ENCODE data around the gene BIRC2.

The BIRC2 gene

DNA sequence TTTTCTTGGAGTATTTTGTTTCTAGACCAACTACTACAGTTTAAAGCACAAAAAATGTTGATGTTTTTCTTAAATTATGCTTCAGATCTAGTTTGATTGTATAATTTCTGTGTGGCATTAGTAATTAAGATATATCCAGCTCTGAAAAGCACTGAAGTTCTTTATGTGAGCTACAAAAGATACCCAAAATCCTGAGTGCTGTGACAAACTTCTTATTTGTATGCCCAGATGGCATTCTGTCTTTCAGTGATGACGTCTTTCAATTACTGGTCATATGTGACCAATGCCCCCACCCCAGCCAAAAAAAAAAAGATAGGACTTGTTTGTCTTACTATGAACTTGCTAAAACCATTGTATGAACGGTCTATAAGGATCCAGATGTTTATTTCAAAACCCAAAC is 51.3 kb downstream of the BIRC2 start:
- peaks cover 73% of the 10 kb centered on the region for H3K4me1 Mint-ChIP-seq
- H3K4me3 Mint-ChIP-seq, result no peak overlapping the region
- H3K27me3 Mint-ChIP-seq, result no peaks in the 10 kb centered on the region
- DNase-seq (no peak), ATAC-seq (no peak)
- H3K9me3 Mint-ChIP-seq, result no peaks in the 10 kb centered on the region
- peak overlapping the region in 1 of 2 donors; percentile 62 for H3K27ac Mint-ChIP-seq

DNA sequence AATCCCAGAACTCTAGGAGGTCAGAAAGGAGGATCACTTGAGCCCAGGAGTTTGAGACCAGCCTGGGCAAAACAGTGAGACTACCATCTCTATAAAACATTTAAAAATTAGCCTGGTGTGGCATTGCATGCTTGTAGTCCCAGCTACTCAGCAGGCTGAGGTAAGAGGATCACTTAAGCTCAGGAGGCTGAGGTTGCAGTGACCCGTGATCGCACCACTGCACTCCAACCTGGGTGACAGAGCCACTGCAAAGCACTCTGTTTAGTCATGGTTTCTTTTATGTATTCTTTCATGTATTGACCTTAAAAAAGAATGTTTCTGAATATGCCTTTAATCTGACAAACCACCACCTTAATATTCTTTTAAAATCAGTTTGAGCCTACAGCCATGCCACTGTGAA is 52.2 kb downstream of the BIRC2 start:
- H3K4me1 Mint-ChIP-seq, result peaks cover 74% of the 10 kb centered on the region
- no peaks in the 10 kb centered on the region for H3K9me3 Mint-ChIP-seq
- ATAC-seq (peak; percentile 40), DNase-seq (no peak)
- no peak overlapping the region for H3K27ac Mint-ChIP-seq
- no peaks in the 10 kb centered on the region for H3K27me3 Mint-ChIP-seq
- H3K4me3 Mint-ChIP-seq, result no peak overlapping the region

DNA sequence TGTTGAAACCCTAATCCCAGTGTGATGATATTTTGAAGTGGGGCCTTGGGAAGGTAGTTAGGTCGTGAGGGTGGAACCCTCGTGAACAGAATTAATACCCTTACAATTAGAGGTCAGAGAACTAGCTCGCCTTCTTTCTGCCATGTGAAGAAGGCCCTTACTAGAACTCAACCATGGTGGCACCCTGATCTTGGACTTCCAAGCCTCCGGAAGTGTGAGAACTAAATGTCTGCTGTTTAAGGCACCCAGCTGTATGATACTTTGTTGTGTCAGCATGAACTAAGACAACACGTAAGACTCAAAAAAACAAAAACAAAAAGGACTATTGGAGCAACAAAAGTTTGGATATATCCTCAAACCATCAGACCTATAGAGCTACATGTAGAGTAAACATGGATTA is 53.6 kb downstream of the BIRC2 start:
- Mint-ChIP-seq H3K4me1 (peaks cover 88% of the 10 kb centered on the region), H3K27ac (no peak overlapping the region), H3K27me3 (no peaks in the 10 kb centered on the region), H3K4me3 (no peak overlapping the region), H3K9me3 (no peaks in the 10 kb centered on the region)
- ATAC-seq (no peak), DNase-seq (no peak)

DNA sequence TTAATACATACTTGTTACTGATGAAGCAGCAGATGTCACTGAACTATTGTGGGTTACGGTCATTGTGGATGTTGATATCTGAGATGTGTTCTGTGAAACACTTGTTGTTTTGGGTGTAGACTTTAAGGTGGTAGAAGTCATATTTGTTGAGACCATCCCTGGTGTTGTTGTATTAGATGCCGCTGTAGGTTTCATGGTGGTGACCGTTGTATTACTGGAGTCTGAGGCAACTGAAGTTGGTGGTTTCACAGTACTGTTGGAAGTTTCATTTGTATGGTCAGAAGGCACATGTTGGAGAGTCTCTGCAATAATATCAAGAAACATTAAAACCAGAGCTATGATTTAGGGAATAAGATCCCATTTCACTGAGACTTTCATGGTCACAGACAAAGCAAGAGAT is 54.9 kb downstream of the BIRC2 start:
- H3K9me3 Mint-ChIP-seq, result no peaks in the 10 kb centered on the region
- peak; percentile 83 for ATAC-seq
- H3K27me3 Mint-ChIP-seq, result no peaks in the 10 kb centered on the region
- no peak for DNase-seq
- H3K4me3 Mint-ChIP-seq, result no peak overlapping the region
- peaks cover 88% of the 10 kb centered on the region for H3K4me1 Mint-ChIP-seq
- H3K27ac Mint-ChIP-seq, result peak overlapping the region in 1 of 2 donors; percentile 78

DNA sequence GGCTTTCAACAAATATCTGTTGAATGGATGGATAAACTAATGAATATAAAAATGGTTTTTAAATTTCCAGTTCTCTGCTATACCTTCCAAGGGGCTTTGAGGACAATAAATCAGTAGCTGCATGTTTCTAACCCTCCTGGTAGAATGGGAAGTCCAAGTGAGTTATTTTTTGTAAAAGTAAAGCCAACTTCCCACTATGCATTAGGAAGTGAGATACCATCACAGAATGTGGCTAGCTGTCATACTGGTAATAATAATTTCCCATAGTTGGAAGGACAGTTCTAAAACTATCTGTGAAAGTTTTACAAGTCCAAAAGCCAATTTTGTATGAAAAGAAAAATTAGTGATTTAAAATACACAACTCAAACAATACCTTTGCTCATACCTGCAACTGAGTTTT is 55.5 kb downstream of the BIRC2 start:
- H3K4me3 Mint-ChIP-seq, result no peak overlapping the region
- H3K9me3 Mint-ChIP-seq, result no peaks in the 10 kb centered on the region
- peaks cover 88% of the 10 kb centered on the region for H3K4me1 Mint-ChIP-seq
- DNase-seq (no peak), ATAC-seq (no peak)
- H3K27me3 Mint-ChIP-seq, result no peaks in the 10 kb centered on the region
- H3K27ac Mint-ChIP-seq, result peak overlapping the region in 1 of 2 donors; percentile 84

DNA sequence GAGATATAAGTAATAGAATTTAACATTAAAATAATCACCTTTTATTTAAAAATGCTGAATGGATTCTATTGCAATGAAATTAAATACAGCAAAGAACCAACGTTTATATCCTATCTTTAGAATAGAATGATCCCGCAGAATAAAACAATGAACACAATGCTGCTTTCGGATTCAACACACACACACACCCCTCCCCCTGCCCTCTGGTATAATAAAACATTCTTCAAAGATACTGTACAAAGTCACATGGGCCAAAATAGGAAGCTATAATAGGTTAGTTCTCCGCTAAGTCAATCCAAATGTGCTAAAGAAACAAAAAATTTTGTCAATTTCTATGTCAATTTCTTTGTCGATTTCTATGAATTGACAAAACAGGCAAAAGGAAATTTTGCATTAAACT is 58.5 kb downstream of the BIRC2 start:
- H3K27me3 Mint-ChIP-seq, result no peaks in the 10 kb centered on the region
- H3K27ac Mint-ChIP-seq, result no peak overlapping the region
- DNase-seq (no peak), ATAC-seq (no peak)
- no peaks in the 10 kb centered on the region for H3K9me3 Mint-ChIP-seq
- no peak overlapping the region for H3K4me3 Mint-ChIP-seq
- peaks cover 90% of the 10 kb centered on the region for H3K4me1 Mint-ChIP-seq

DNA sequence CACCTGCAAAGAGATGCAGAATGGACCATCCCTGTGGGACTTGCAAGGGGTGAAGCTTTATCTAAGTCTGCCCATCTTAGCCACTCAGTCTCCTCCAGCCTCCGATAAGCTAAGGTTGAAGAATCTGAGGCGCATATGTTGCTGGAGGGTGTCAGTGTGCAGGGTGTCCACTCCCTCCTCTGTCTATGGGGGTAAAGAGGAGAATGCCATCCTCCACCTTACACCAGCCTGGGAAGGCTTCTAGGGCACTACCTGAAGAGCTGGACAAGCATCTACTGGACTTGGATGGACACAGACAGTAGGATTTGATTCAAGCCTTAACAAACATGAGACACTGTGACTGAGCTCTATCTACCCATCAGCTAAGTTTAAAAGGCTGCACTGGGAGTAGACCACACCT is 59.1 kb downstream of the BIRC2 start:
- H3K27me3 Mint-ChIP-seq, result no peaks in the 10 kb centered on the region

DNA sequence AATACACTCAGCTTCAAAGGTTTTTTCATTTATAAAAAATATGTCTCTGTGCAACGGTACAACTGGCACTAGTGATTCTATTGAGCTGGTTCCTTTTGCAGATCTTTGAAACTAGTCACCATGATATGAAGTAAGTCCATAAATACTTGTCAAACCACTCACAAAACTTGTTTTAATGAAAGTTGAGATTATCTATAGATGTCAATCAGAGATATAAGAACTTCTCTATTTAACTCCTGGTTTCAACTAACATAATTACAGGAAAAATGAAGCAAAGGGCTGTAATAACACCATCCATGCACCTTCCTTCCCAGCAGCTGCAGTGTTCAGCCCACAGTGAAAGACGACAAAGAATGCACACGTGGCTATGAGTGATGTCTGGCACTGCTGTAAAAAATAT is 60.9 kb downstream of the BIRC2 start:
- Mint-ChIP-seq H3K27ac (peak overlapping the region in 1 of 2 donors; percentile 82), H3K4me3 (no peak overlapping the region), H3K4me1 (peaks cover 90% of the 10 kb centered on the region), H3K9me3 (no peaks in the 10 kb centered on the region), H3K27me3 (no peaks in the 10 kb centered on the region)
- no peak for DNase-seq
- ATAC-seq, result no peak

More for the DNA sequence above, 59.1 kb downstream of the BIRC2 start:
- Mint-ChIP-seq H3K4me3 (no peak overlapping the region), H3K4me1 (peaks cover 93% of the 10 kb centered on the region), H3K9me3 (no peaks in the 10 kb centered on the region), H3K27ac (peak overlapping the region in 1 of 2 donors; percentile 88)
- no peak for ATAC-seq
- no peak for DNase-seq

DNA sequence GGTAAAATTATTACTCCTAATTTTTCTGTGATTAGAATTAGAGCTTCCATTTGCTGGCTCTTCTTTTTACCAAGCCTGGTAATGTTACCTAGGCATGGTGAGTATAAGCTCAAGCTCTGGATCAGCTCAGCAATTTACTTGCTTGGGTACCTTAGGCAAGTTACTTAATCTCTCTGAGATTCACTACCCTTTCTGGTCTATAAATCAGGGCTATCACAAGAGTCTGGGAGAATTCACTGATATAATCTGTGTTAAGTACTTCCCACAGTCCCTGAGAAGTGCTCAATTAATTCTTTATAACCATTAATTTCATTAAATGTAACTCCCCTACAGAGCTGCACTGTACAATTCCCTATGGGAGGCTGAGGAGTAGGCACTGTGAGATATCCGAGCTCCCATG is 61.3 kb downstream of the BIRC2 start:
- no peak for ATAC-seq
- peaks cover 90% of the 10 kb centered on the region for H3K4me1 Mint-ChIP-seq

DNA sequence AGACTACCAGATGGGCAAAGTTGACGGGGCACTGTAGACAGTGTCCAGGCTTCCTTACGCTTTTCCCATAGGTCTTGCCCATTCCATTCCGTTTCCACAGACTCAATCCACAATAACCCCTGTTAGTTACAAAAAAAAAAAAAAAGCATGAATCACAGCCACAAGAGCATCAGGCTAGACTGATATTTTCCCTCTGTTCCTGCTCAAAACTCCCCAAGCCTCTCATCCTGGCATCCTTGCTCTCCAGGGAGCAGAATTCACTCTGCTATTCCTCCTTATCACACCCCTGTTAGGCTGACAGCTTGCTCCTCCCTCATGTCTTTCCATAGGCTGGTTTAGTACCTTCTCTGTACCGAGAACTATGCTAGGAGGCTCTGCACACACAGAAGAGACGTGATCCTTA is 63.4 kb downstream of the BIRC2 start:
- ATAC-seq, result no peak
- no peaks in the 10 kb centered on the region for H3K27me3 Mint-ChIP-seq
- peak overlapping the region in 1 of 2 donors; percentile 77 for H3K27ac Mint-ChIP-seq
- peaks cover 90% of the 10 kb centered on the region for H3K4me1 Mint-ChIP-seq
- DNase-seq, result no peak
- H3K9me3 Mint-ChIP-seq, result no peaks in the 10 kb centered on the region
- peak overlapping the region in 1 of 2 donors; percentile 37 for H3K4me3 Mint-ChIP-seq

More for the DNA sequence above, 61.3 kb downstream of the BIRC2 start:
- H3K27me3 Mint-ChIP-seq, result no peaks in the 10 kb centered on the region
- no peaks in the 10 kb centered on the region for H3K9me3 Mint-ChIP-seq
- peak overlapping the region in 1 of 2 donors; percentile 82 for H3K27ac Mint-ChIP-seq
- no peak overlapping the region for H3K4me3 Mint-ChIP-seq
- DNase-seq, result no peak

DNA sequence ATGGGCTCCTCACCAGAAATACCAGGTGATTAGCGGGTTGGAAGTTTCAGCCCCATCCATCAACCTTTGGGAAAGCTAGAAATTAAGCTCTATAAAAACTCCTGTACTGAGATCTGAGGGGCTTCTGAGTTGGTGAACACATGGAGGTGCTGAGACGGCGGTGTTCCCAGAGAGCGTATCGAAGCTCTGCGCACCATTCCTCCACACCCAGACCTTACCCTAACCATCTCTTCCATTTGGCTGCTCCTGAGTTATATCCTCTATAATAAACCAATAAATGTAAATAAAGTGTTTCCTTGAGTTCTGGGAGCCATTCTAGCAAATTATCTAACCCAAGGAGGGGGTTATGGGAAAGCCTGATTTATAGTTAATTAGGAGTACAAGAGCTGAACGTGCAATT is 64.1 kb downstream of the BIRC2 start:
- no peaks in the 10 kb centered on the region for H3K9me3 Mint-ChIP-seq
- H3K27me3 Mint-ChIP-seq, result no peaks in the 10 kb centered on the region
- no peak overlapping the region for H3K4me3 Mint-ChIP-seq
- ATAC-seq (no peak), DNase-seq (no peak)
- peak overlapping the region in 1 of 2 donors; percentile 78 for H3K27ac Mint-ChIP-seq
- peaks cover 90% of the 10 kb centered on the region for H3K4me1 Mint-ChIP-seq

DNA sequence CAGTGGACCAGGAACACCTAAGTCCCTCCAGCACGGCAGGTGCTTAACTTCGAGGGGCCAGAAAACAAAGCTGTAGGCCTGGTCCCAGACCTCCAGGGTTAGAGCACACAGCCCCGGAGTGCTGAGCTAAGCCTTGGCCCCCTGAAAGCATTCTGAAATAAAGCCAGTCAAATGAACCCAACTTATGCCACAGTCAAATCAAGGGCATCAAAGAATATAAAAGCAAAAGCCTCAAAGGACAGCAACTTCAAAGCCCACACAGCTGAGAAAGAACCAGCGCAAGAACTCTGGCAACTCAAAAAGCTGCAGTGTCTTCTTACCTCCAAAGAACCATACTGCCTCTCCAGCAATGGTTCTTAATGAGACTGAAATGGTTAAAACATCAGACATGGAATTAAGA is 66.5 kb downstream of the BIRC2 start:
- Mint-ChIP-seq H3K27me3 (no peaks in the 10 kb centered on the region), H3K4me3 (peak overlapping the region; percentile 71 to 79), H3K4me1 (peaks cover 90% of the 10 kb centered on the region), H3K9me3 (peaks cover 0 to 14% of the 10 kb centered on the region in 2 donors), H3K27ac (peak overlapping the region; percentile 49 to 87)
- peak; percentile 26 for ATAC-seq
- no peak for DNase-seq

DNA sequence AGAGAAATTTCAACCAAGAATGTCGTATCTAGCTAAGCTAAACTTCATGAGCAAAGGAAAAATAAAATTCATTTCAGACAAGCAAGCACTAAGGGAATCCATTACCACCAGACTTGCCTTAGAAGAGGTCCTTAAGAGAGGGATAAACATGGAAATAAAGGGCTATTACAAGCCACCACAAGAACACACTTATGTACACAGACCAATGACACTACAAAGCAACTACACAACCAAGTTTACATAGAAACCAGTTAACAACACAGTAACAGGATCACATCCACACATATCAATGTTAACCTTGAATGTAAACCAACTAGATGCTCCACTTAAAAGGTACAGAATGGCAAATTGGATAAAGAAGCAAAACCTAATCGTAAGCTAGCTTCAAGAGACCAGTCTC is 67.5 kb downstream of the BIRC2 start:
- Mint-ChIP-seq H3K4me3 (peak overlapping the region; percentile 71 to 79), H3K27me3 (no peaks in the 10 kb centered on the region), H3K9me3 (peaks cover 0 to 14% of the 10 kb centered on the region in 2 donors), H3K4me1 (peaks cover 93% of the 10 kb centered on the region), H3K27ac (peak overlapping the region in 1 of 2 donors; percentile 75)
- no peak for DNase-seq
- no peak for ATAC-seq

DNA sequence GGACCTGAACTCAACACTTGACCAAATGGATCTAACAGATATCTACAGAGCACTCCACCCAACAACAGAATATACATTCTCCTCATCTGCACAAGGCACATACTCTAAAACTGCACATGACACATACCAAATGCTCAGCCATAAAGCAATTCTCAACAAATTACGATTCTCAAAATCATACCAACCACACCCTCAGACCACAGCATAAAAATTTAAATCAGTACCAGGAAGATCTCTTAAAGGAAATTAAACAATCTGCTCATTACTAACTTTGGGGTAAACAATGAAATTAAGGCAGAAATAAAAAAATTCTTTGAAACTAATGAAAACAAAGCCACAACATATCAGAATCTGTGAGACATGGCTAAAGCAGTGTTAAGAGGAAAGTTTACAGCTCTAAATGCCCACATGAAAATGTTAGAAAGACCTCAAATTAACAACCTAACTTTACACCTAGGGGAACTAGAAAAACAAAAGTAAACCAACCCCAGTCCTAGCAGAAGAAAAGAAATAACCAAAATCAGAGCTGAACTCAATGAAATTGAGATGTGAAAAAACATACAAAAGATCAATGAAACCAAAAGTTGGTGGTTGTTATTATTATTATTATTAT is 68.4 kb downstream of the BIRC2 start:
- Mint-ChIP-seq H3K9me3 (peaks cover 0 to 14% of the 10 kb centered on the region in 2 donors), H3K4me1 (peaks cover 94% of the 10 kb centered on the region), H3K4me3 (peak overlapping the region; percentile 71 to 79), H3K27me3 (no peaks in the 10 kb centered on the region), H3K27ac (peak overlapping the region; percentile 75 to 84)
- ATAC-seq, result peak; percentile 78
- DNase-seq, result no peak

DNA sequence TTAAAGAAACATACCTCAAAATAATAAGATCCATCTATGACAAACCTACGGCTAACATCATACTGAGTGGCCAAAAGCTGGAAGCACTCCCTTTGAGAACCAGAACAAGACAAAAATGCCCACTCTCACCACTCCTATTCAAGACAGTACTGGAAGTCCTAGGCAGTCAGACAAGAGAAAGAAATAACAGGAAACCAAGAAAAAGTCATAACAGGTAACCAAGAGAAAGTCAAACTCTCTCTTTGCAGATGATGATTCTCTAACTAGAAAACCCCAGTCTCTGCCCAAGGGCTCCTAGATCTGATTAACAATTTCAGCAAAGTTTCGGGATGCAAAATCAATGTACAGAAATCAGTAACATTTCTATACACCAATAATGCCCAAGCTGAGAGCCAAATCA is 70.0 kb downstream of the BIRC2 start:
- no peak for DNase-seq
- peaks cover 0 to 14% of the 10 kb centered on the region in 2 donors for H3K9me3 Mint-ChIP-seq
- peak overlapping the region; percentile 60 to 62 for H3K4me3 Mint-ChIP-seq
- ATAC-seq, result peak; percentile 84
- peak overlapping the region; percentile 50 to 63 for H3K27ac Mint-ChIP-seq
- H3K27me3 Mint-ChIP-seq, result no peaks in the 10 kb centered on the region
- peaks cover 94% of the 10 kb centered on the region for H3K4me1 Mint-ChIP-seq

DNA sequence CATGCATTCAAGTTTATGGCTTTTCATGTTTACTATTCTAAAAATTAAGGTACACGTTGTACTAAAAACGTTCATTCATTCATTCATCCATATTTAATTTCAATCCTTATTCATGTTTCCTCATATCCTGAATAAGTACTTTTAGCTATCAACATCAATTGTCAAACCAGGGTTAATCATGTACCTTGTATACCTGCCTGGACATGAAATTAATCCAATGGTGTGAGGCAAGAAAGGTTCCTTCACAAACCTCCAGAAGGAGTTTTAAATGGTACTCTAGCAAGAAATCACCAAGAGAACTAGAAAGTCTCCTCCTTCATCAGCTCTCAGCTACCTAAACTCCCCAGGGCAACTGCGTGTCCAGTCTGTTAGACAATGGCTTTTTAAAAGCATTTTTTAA is 72.2 kb downstream of the BIRC2 start:
- Mint-ChIP-seq H3K4me1 (peaks cover 100% of the 10 kb centered on the region), H3K27me3 (no peaks in the 10 kb centered on the region), H3K4me3 (no peak overlapping the region), H3K27ac (no peak overlapping the region), H3K9me3 (peaks cover 0 to 14% of the 10 kb centered on the region in 2 donors)
- ATAC-seq (no peak), DNase-seq (no peak)

DNA sequence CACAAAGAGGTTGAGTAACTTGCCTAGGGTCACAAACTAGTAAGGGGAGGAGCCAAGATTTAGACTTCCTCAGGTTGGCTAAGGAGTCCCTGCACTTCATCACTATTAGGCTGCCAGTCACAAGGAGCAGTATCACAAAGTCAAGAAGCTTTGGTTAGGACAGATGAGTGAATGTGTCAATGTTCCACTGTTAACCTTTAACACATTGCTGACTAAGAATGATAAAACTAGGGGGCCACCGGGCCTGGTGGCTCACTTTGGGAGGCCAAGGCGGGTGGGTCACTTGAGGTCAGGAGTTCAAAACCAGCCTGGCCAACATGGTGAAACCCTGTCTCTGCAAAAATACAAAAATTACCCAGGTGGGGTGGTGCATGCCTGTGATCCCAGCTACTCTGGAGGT is 73.5 kb downstream of the BIRC2 start:
- Mint-ChIP-seq H3K9me3 (peaks cover 0 to 14% of the 10 kb centered on the region in 2 donors), H3K4me1 (peaks cover 100% of the 10 kb centered on the region), H3K4me3 (peak overlapping the region in 1 of 2 donors; percentile 51), H3K27me3 (no peaks in the 10 kb centered on the region), H3K27ac (peak overlapping the region in 1 of 2 donors; percentile 20)
- peak in 1 of 2 donors; percentile 56 for DNase-seq
- peak; percentile 83 for ATAC-seq
